ENCODE data around the gene C19orf85.

C19orf85 gene

DNA sequence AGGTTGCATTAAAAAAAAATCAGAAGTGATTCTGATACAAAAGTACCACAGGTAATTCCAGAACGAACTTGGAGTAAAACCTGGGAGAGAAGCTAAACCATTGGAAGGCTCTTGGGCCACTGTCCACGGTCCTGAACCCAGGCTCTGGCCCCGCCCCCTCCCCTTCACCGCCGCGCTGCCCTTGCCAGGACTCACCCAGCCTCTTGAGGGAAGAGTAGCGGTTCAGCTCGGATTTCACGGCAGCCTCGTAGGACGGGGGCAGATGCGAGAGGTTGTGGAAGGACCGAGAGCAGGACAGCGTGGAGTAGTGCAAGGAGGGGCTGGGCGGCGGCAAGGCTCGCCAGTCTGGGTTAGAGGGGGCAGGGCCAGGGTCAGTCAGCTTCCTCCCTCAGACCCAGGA is 27.1 kb downstream of the C19orf85 start:
- no peaks in the 10 kb centered on the region for H3K9me3 ChIP-seq (ENCODE audit: control insufficient read depth, insufficient read depth, low read depth, low read length)
- CTCF ChIA-PET: interaction anchor here (0.7 to 1.8 kb wide), 7 partner anchors 16 to 358 kb away, joined by 3 to 7 read pairs (median 4); no protein-coding TSS in a partner anchor
- no peak overlapping the region for H3K27ac ChIP-seq (ENCODE audit: extremely low read depth, low read depth, low read length)
- no peaks in the 10 kb centered on the region for H3K36me3 ChIP-seq (ENCODE audit: control insufficient read depth in 2 of 2, insufficient read depth in 1 of 2, low read length in 2 of 2)
- POLR2A ChIA-PET: interaction anchor here (0.5 to 1.8 kb wide), 7 partner anchors 24 to 250 kb away, joined by 3 to 13 read pairs (median 3); partner anchors contain the start of genes ISOC2, UBE2S and ZNF628
- H3K4me3 ChIP-seq (ENCODE audit: low read depth, low read length): no peak overlapping the region
- peaks cover 3% of the 10 kb centered on the region; the same call in 1 of the 2 replicates for H3K4me1 ChIP-seq (ENCODE audit: control insufficient read depth, insufficient read depth, low read length)
- TF ChIP-seq ZNF514 (tag by site-specific recombination; IDR thresholded peaks at IDR 0.05) (no peak), GLIS2 (tag by site-specific recombination; IDR thresholded peaks at IDR 0.05) (no peak), ZNF621 (tag by site-specific recombination; IDR thresholded peaks at IDR 0.05) (no peak), ZNF548 (tag by site-specific recombination; IDR thresholded peaks at IDR 0.05) (no peak), SCRT2 (tag by site-specific recombination; IDR thresholded peaks at IDR 0.05) (no peak), ZXDB (tag by site-specific recombination; IDR thresholded peaks at IDR 0.05) (0 out of 2 replicates have a peak, but pooled peaks have one; percentile 30), ZSCAN23 (tag by site-specific recombination; IDR thresholded peaks at IDR 0.05) (no peak), ZNF37A (tag by site-specific recombination; IDR thresholded peaks at IDR 0.05) (no peak), ZNF585B (tag by site-specific recombination; IDR thresholded peaks at IDR 0.05) (no peak), ZBTB21 (tag by site-specific recombination; IDR thresholded peaks at IDR 0.05) (no peak), ZNF664 (tag by site-specific recombination; IDR thresholded peaks at IDR 0.05) (no peak), ZNF658 (tag by site-specific recombination; IDR thresholded peaks at IDR 0.05) (no peak), ZNF677 (tag by site-specific recombination; IDR thresholded peaks at IDR 0.05) (no peak), EGR2 (tag by site-specific recombination; IDR thresholded peaks at IDR 0.05; ENCODE audit: low read depth) (0 out of 2 replicates have a peak, but pooled peaks have one; percentile 17), ZNF302 (tag by site-specific recombination; IDR thresholded peaks at IDR 0.05; ENCODE audit: low read depth) (no peak), FEZF1 (tag by site-specific recombination; IDR thresholded peaks at IDR 0.05) (no peak), ZNF560 (tag by site-specific recombination; IDR thresholded peaks at IDR 0.05; ENCODE audit: borderline replicate concordance) (no peak), ZNF311 (tag by site-specific recombination; IDR thresholded peaks at IDR 0.05; ENCODE audit: borderline replicate concordance) (no peak), ZNF561 (tag by site-specific recombination; IDR thresholded peaks at IDR 0.05; ENCODE audit: borderline replicate concordance) (0 out of 2 replicates have a peak, but pooled peaks have one; percentile 27), ZNF549 (tag by site-specific recombination; IDR thresholded peaks at IDR 0.05) (no peak), ZNF544 (tag by site-specific recombination; IDR thresholded peaks at IDR 0.05) (no peak), ZFP37 (tag by site-specific recombination; IDR thresholded peaks at IDR 0.05) (no peak), ZNF747 (tag by site-specific recombination; IDR thresholded peaks at IDR 0.05) (no peak), ZFP41 (tag by site-specific recombination; IDR thresholded peaks at IDR 0.05; ENCODE audit: borderline replicate concordance) (no peak), ZNF10 (tag by site-specific recombination; IDR thresholded peaks at IDR 0.05) (peak; percentile 79)
- TF ChIP-seq, protein P1, sequence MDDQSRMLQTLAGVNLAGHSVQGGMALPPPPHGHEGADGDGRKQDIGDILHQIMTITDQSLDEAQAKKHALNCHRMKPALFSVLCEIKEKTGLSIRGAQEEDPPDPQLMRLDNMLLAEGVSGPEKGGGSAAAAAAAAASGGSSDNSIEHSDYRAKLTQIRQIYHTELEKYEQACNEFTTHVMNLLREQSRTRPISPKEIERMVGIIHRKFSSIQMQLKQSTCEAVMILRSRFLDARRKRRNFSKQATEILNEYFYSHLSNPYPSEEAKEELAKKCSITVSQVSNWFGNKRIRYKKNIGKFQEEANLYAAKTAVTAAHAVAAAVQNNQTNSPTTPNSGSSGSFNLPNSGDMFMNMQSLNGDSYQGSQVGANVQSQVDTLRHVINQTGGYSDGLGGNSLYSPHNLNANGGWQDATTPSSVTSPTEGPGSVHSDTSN (CRISPR knock-in tag; IDR thresholded peaks at IDR 0.05): peak; percentile 95
- TF ChIP-seq, protein P2, sequence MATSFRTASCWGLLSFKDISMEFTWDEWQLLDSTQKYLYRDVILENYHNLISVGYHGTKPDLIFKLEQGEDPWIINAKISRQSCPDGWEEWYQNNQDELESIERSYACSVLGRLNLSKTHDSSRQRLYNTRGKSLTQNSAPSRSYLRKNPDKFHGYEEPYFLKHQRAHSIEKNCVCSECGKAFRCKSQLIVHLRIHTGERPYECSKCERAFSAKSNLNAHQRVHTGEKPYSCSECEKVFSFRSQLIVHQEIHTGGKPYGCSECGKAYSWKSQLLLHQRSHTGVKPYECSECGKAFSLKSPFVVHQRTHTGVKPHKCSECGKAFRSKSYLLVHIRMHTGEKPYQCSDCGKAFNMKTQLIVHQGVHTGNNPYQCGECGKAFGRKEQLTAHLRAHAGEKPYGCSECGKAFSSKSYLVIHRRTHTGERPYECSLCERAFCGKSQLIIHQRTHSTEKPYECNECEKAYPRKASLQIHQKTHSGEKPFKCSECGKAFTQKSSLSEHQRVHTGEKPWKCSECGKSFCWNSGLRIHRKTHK (tag by site-specific recombination; IDR thresholded peaks at IDR 0.05): no peak
- TF ChIP-seq, protein P3, sequence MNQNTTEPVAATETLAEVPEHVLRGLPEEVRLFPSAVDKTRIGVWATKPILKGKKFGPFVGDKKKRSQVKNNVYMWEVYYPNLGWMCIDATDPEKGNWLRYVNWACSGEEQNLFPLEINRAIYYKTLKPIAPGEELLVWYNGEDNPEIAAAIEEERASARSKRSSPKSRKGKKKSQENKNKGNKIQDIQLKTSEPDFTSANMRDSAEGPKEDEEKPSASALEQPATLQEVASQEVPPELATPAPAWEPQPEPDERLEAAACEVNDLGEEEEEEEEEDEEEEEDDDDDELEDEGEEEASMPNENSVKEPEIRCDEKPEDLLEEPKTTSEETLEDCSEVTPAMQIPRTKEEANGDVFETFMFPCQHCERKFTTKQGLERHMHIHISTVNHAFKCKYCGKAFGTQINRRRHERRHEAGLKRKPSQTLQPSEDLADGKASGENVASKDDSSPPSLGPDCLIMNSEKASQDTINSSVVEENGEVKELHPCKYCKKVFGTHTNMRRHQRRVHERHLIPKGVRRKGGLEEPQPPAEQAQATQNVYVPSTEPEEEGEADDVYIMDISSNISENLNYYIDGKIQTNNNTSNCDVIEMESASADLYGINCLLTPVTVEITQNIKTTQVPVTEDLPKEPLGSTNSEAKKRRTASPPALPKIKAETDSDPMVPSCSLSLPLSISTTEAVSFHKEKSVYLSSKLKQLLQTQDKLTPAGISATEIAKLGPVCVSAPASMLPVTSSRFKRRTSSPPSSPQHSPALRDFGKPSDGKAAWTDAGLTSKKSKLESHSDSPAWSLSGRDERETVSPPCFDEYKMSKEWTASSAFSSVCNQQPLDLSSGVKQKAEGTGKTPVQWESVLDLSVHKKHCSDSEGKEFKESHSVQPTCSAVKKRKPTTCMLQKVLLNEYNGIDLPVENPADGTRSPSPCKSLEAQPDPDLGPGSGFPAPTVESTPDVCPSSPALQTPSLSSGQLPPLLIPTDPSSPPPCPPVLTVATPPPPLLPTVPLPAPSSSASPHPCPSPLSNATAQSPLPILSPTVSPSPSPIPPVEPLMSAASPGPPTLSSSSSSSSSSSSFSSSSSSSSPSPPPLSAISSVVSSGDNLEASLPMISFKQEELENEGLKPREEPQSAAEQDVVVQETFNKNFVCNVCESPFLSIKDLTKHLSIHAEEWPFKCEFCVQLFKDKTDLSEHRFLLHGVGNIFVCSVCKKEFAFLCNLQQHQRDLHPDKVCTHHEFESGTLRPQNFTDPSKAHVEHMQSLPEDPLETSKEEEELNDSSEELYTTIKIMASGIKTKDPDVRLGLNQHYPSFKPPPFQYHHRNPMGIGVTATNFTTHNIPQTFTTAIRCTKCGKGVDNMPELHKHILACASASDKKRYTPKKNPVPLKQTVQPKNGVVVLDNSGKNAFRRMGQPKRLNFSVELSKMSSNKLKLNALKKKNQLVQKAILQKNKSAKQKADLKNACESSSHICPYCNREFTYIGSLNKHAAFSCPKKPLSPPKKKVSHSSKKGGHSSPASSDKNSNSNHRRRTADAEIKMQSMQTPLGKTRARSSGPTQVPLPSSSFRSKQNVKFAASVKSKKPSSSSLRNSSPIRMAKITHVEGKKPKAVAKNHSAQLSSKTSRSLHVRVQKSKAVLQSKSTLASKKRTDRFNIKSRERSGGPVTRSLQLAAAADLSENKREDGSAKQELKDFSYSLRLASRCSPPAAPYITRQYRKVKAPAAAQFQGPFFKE (tag by site-specific recombination; IDR thresholded peaks at IDR 0.05; ENCODE audit: borderline replicate concordance): no peak
- TF ChIP-seq, protein P4, sequence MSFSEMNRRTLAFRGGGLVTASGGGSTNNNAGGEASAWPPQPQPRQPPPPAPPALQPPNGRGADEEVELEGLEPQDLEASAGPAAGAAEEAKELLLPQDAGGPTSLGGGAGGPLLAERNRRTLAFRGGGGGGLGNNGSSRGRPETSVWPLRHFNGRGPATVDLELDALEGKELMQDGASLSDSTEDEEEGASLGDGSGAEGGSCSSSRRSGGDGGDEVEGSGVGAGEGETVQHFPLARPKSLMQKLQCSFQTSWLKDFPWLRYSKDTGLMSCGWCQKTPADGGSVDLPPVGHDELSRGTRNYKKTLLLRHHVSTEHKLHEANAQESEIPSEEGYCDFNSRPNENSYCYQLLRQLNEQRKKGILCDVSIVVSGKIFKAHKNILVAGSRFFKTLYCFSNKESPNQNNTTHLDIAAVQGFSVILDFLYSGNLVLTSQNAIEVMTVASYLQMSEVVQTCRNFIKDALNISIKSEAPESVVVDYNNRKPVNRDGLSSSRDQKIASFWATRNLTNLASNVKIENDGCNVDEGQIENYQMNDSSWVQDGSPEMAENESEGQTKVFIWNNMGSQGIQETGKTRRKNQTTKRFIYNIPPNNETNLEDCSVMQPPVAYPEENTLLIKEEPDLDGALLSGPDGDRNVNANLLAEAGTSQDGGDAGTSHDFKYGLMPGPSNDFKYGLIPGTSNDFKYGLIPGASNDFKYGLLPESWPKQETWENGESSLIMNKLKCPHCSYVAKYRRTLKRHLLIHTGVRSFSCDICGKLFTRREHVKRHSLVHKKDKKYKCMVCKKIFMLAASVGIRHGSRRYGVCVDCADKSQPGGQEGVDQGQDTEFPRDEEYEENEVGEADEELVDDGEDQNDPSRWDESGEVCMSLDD (tag by site-specific recombination; IDR thresholded peaks at IDR 0.05): no peak
